K562 (cell line): Measurements from ENCODE around the gene RNF187. TPM values are rescaled to one million over a fixed set of nuclear protein-coding genes. Genes with fewer than 3 reads are reported as not detected.

Experiments used
- FUS ChIP-seq: fragments of 200-400 bp; formaldehyde crosslinking; optimal IDR thresholded peaks from 2 replicates; pipeline ENCODE3; 2017; ENCODE audit warnings: low read depth, low read length
- HBP1 ChIP-seq: fragments of 450-650 bp; formaldehyde crosslinking; IDR thresholded peaks from 2 replicates; pipeline ENCODE4 v1.4.0; 2022; ENCODE audit warnings: missing genetic modification characterization
- PTRF ChIP-seq: fragments of 450-650 bp; IDR thresholded peaks from 2 replicates; pipeline ENCODE4 v1.6.1; 2016; ENCODE audit warnings: mild to moderate bottlenecking, missing genetic modification characterization, missing compliant biosample characterization
- REST ChIP-seq, 2 experiments: fragments of 450-650 bp; formaldehyde crosslinking in 1 of 2; IDR thresholded peaks; 2 replicates each; pipeline versions ENCODE4 v1.4.0 to v1.6.1; 2014 to 2020; ENCODE audit warnings: mild to moderate bottlenecking in 2 of 2, borderline replicate concordance in 1 of 2, low read depth in 1 of 2
- RNF2 ChIP-seq: sonication (generic); IDR thresholded peaks from 2 replicates; pipeline ENCODE4 v1.6.1; 2016
- SMAD2 ChIP-seq: fragments of 150-350 bp; IDR thresholded peaks from 2 replicates; pipeline ENCODE4 v1.6.1; 2014; ENCODE audit warnings: low read depth, mild to moderate bottlenecking, low read length
- TCF7L2 ChIP-seq: fragments of 150-350 bp; IDR thresholded peaks from 2 replicates; pipeline ENCODE4 v1.6.1; 2016; ENCODE audit warnings: low read depth, mild to moderate bottlenecking, low read length, moderate library complexity
- TGIF2 ChIP-seq: sonication (generic); formaldehyde crosslinking; IDR thresholded peaks from 2 replicates; pipeline ENCODE4 v1.8.1; 2022; ENCODE audit warnings: mild to moderate bottlenecking, missing genetic modification reagents, moderate library complexity
- ZBTB33 ChIP-seq: sonication (generic); formaldehyde crosslinking; IDR thresholded peaks from 2 replicates; pipeline ENCODE4 v1.8.1; 2023; ENCODE audit warnings: mild to moderate bottlenecking, missing genetic modification reagents
- ZNF174 ChIP-seq: fragments of 250-450 bp; sonication (Bioruptor Pico); IDR thresholded peaks from 2 replicates; pipeline ENCODE4 v1.4.0; 2020; ENCODE audit warnings: mild to moderate bottlenecking
- ZNF609 ChIP-seq: sonication (generic); formaldehyde crosslinking; IDR thresholded peaks from 2 replicates; pipeline ENCODE4 v1.8.1; 2023; ENCODE audit warnings: missing genetic modification reagents, mild to moderate bottlenecking, borderline replicate concordance
- polyA plus RNA-seq, 8 experiments: library from polyadenylated mRNA; depleted of rRNA in 4 of 8; stranded (reverse) in 5 of 8; unstranded in 3 of 8; fragments of >200 nt; fragmentation: Nextera tagmentation in 2 of 8; fragmentation: Illumina TruSeq in 1 of 8; extraction: Ambion mirVana in 2 of 8; extraction: Trizol in 1 of 8; gene quantifications; 2 replicates each; pipeline versions ENCODE4 v1.2.1 to v1.2.3, GENCODE V29; 2011 to 2014; ENCODE audit warnings: inconsistent platforms in 1 of 8, missing spikeins in 1 of 8
- total RNA-seq, 7 experiments: library from RNA; depleted of rRNA in 6 of 7; stranded (reverse); fragments of >200 nt in 6 of 7; fragmentation: Illumina TruSeq in 2 of 7; extraction: Trizol in 2 of 7; gene quantifications; 2 replicates each; pipeline versions ENCODE4 v1.2.1 to v1.2.3, GENCODE V29; 2011 to 2021; ENCODE audit warnings: low replicate concordance in 1 of 7

The RNF187 gene
- total and polyA plus RNA-seq, 9 of the 15 experiments (the other 6 are each of a cell fraction or from before 2014, with no cell fraction given): 2.3 to 119 (median 41.9) TPM

- 0 out of 2 replicates have a peak, but pooled peaks have one; percentile 16 for TF ChIP-seq ZBTB33 (CRISPR knock-in tag)
- no peak for TF ChIP-seq TGIF2 (CRISPR knock-in tag)
- TF ChIP-seq REST (IDR thresholded peaks at IDR 0.05; ENCODE audit: borderline replicate concordance): peak; percentile 34; the same call in 1 of the 2 replicates
- TF ChIP-seq REST (CRISPR knock-in tag; IDR thresholded peaks at IDR 0.05; ENCODE audit: low read depth): no peak
- no peak for TF ChIP-seq SMAD2
- no peak for TF ChIP-seq RNF2
- TF ChIP-seq ZNF174 (CRISPR knock-in tag): no peak
- no peak for TF ChIP-seq TCF7L2
- TF ChIP-seq HBP1 (CRISPR knock-in tag): no peak
- no peak for TF ChIP-seq ZNF609 (CRISPR knock-in tag)
- TF ChIP-seq FUS: no peak
- TF ChIP-seq PTRF: no peak
These were observed 31.5 kb upstream of the RNF187 start (continued) for GRCh38 chr1:228455715-228456114.
